ENCODE data around the gene TRIM73.
"Not testable (repeated sequence)": the region's sequence is repeated elsewhere in the genome, so short reads cannot be mapped to it uniquely, and the experiment has no call there.

The TRIM73 gene

DNA sequence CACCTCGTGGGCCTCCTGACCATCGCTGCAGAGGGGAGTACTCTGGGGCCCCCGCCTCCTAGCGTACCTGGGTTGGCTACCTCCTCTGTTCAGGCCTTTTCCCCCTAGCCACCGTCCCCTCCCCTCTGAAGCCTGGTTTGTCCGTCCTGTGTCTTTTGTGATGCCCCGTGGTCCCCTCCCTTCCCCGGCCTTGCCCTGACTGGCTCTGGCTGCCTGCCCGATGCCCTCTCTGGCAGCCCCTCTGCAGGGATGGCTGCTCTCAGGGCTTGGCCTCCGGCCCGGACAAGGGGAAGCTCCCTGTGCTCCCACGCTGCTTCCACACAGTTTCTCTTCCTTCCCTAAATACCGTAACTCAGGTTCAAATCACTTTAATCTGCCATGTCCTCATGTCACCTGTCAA, 24.3 kb downstream of the TRIM73 start:
- H3K9me3 ChIP-seq (ENCODE audit: insufficient read depth, low read length, severe bottlenecking); H3K4me3 ChIP-seq (ENCODE audit: low read depth in 1 of 2, low read length in 2 of 2); H3K27ac ChIP-seq (ENCODE audit: low read length); H3K79me2 ChIP-seq (ENCODE audit: insufficient read depth, low read length); H2AFZ ChIP-seq (ENCODE audit: low read depth, low read length); H3K27me3 ChIP-seq (ENCODE audit: insufficient read depth, low read length, poor library complexity); H3K4me1 ChIP-seq (ENCODE audit: insufficient read depth, low read length); DNase-seq; H3K9ac ChIP-seq (ENCODE audit: low read depth, low read length); H3K4me2 ChIP-seq (ENCODE audit: insufficient read depth, low read length); H4K20me1 ChIP-seq (ENCODE audit: insufficient read depth, low read length): not testable (repeated sequence)
- H3K36me3 ChIP-seq (ENCODE audit: insufficient read depth, low read length): peaks cover 43% of the 10 kb centered on the region
- ATAC-seq (ENCODE audit: insufficient read depth, low read depth): peak; percentile 6; the same call in 1 of the 3 replicates

DNA sequence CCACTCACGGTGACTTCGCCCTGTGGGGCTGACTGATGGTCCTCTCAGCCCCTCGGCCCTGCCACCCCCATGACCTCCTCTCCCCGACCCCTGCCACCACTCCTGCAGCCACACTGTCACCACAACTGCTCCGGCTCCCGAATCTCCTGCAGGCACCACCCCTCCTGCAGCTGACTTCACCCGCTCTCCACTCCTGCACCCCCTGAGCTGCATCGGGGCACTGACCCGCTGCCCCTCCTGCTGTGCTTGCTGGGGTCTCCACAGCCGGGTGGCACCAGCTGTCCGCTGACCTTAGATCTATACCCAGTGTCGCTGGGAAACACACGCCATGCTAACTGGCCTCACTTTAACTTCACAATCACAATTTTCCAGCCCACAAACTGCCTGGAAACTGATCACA, 24.7 kb downstream of the TRIM73 start:
- not testable (repeated sequence) for H3K9ac ChIP-seq (ENCODE audit: low read depth, low read length); H3K4me1 ChIP-seq (ENCODE audit: insufficient read depth, low read length); ATAC-seq (ENCODE audit: insufficient read depth, low read depth); H3K4me2 ChIP-seq (ENCODE audit: insufficient read depth, low read length); H3K4me3 ChIP-seq (ENCODE audit: low read depth in 1 of 2, low read length in 2 of 2); H3K27ac ChIP-seq (ENCODE audit: low read length); H3K79me2 ChIP-seq (ENCODE audit: insufficient read depth, low read length); H4K20me1 ChIP-seq (ENCODE audit: insufficient read depth, low read length); H3K9me3 ChIP-seq (ENCODE audit: insufficient read depth, low read length, severe bottlenecking); DNase-seq; H2AFZ ChIP-seq (ENCODE audit: low read depth, low read length); H3K27me3 ChIP-seq (ENCODE audit: insufficient read depth, low read length, poor library complexity)
- H3K36me3 ChIP-seq (ENCODE audit: insufficient read depth, low read length): peaks cover 42% of the 10 kb centered on the region

- not testable (repeated sequence) for H2AFZ ChIP-seq (ENCODE audit: low read depth, low read length); H3K4me1 ChIP-seq (ENCODE audit: insufficient read depth, low read length); H3K9ac ChIP-seq (ENCODE audit: low read depth, low read length); H3K79me2 ChIP-seq (ENCODE audit: insufficient read depth, low read length); DNase-seq; H3K9me3 ChIP-seq (ENCODE audit: insufficient read depth, low read length, severe bottlenecking); H3K4me2 ChIP-seq (ENCODE audit: insufficient read depth, low read length); ATAC-seq (ENCODE audit: insufficient read depth, low read depth); H3K27me3 ChIP-seq (ENCODE audit: insufficient read depth, low read length, poor library complexity); H4K20me1 ChIP-seq (ENCODE audit: insufficient read depth, low read length); H3K4me3 ChIP-seq (ENCODE audit: low read depth in 1 of 2, low read length in 2 of 2); H3K27ac ChIP-seq (ENCODE audit: low read length)
- peaks cover 31% of the 10 kb centered on the region for H3K36me3 ChIP-seq (ENCODE audit: insufficient read depth, low read length)
Measured at GRCh38 chr7:75421798-75422710, 26.6 kb downstream of the TRIM73 start.

GRCh38 chr7:75423481-75423880, 28.1 kb downstream of the TRIM73 start:
- not testable (repeated sequence) for H3K4me3 ChIP-seq (ENCODE audit: low read depth in 1 of 2, low read length in 2 of 2); H3K9me3 ChIP-seq (ENCODE audit: insufficient read depth, low read length, severe bottlenecking); H2AFZ ChIP-seq (ENCODE audit: low read depth, low read length); H4K20me1 ChIP-seq (ENCODE audit: insufficient read depth, low read length); H3K27me3 ChIP-seq (ENCODE audit: insufficient read depth, low read length, poor library complexity); H3K9ac ChIP-seq (ENCODE audit: low read depth, low read length); DNase-seq; H3K27ac ChIP-seq (ENCODE audit: low read length); H3K4me2 ChIP-seq (ENCODE audit: insufficient read depth, low read length); H3K4me1 ChIP-seq (ENCODE audit: insufficient read depth, low read length); ATAC-seq (ENCODE audit: insufficient read depth, low read depth); H3K79me2 ChIP-seq (ENCODE audit: insufficient read depth, low read length)
- H3K36me3 ChIP-seq (ENCODE audit: insufficient read depth, low read length): peaks cover 35% of the 10 kb centered on the region

DNA sequence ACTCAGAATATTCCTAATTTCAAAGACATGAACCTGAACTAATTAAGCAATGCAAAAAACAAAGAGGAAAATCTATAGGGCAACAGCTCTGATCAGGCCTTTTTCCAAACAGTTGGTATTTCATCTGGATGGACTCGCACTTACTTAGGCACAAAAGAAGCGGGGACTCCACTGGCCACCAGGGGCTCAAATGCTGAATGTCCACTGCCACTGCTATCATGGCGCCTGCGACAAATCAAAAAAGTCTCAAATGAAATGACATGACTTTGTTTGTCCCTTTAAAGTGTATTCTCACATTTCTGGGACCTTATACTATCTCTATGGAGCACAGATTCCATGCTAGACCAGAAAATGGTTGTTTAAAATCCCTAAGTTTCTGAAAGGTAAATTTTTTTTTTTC, 43.6 kb downstream of the TRIM73 start:
- H3K27ac ChIP-seq (ENCODE audit: low read length); H3K27me3 ChIP-seq (ENCODE audit: insufficient read depth, low read length, poor library complexity); ATAC-seq (ENCODE audit: insufficient read depth, low read depth); H3K9me3 ChIP-seq (ENCODE audit: insufficient read depth, low read length, severe bottlenecking); DNase-seq; H4K20me1 ChIP-seq (ENCODE audit: insufficient read depth, low read length); H3K4me3 ChIP-seq (ENCODE audit: low read depth in 1 of 2, low read length in 2 of 2); H3K4me2 ChIP-seq (ENCODE audit: insufficient read depth, low read length); H3K9ac ChIP-seq (ENCODE audit: low read depth, low read length); H2AFZ ChIP-seq (ENCODE audit: low read depth, low read length): not testable (repeated sequence)
- peaks cover 67% of the 10 kb centered on the region for H3K36me3 ChIP-seq (ENCODE audit: insufficient read depth, low read length)
- peaks cover 12% of the 10 kb centered on the region for H3K4me1 ChIP-seq (ENCODE audit: insufficient read depth, low read length)
- peaks cover 20% of the 10 kb centered on the region; the same call in 1 of the 2 replicates for H3K79me2 ChIP-seq (ENCODE audit: insufficient read depth, low read length)

DNA sequence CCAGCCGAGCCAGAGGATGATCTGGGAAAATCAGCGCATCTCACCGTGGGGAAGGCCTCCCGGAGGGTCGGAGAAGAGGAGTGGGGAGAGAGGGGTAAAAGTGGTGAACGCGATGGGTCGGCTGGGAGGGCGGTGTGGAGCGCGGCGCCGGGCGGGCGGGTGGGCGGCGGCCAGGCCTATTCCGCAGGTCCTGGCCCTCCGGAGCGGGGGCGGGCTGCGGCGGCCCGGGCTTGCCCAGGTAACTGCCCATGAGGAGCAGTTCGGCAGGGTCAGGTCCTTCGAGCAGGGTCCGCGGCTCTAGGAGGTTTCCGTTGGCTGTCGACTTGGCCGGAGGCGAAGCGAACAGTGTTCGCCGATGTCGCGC, 46.7 kb downstream of the TRIM73 start:
- H3K27me3 ChIP-seq (ENCODE audit: insufficient read depth, low read length, poor library complexity); H3K9me3 ChIP-seq (ENCODE audit: insufficient read depth, low read length, severe bottlenecking); H2AFZ ChIP-seq (ENCODE audit: low read depth, low read length); DNase-seq; H3K27ac ChIP-seq (ENCODE audit: low read length); H4K20me1 ChIP-seq (ENCODE audit: insufficient read depth, low read length): not testable (repeated sequence)
- Histone ChIP-seq H3K36me3 (ENCODE audit: insufficient read depth, low read length) (peaks cover 36% of the 10 kb centered on the region), H3K4me3 (ENCODE audit: low read depth in 1 of 2, low read length in 2 of 2) (peak overlapping the region; percentile 16 to 57; a peak in 3 of 4 replicates), H3K79me2 (ENCODE audit: insufficient read depth, low read length) (peaks cover 16% of the 10 kb centered on the region; the same call in 1 of the 2 replicates), H3K4me1 (ENCODE audit: insufficient read depth, low read length) (peaks cover 12% of the 10 kb centered on the region), H3K9ac (ENCODE audit: low read depth, low read length) (peak overlapping the region; percentile 57), H3K4me2 (ENCODE audit: insufficient read depth, low read length) (peak overlapping the region; percentile 60; the same call in 1 of the 2 replicates)
- ATAC-seq (ENCODE audit: insufficient read depth, low read depth): peak; percentile 59

DNA sequence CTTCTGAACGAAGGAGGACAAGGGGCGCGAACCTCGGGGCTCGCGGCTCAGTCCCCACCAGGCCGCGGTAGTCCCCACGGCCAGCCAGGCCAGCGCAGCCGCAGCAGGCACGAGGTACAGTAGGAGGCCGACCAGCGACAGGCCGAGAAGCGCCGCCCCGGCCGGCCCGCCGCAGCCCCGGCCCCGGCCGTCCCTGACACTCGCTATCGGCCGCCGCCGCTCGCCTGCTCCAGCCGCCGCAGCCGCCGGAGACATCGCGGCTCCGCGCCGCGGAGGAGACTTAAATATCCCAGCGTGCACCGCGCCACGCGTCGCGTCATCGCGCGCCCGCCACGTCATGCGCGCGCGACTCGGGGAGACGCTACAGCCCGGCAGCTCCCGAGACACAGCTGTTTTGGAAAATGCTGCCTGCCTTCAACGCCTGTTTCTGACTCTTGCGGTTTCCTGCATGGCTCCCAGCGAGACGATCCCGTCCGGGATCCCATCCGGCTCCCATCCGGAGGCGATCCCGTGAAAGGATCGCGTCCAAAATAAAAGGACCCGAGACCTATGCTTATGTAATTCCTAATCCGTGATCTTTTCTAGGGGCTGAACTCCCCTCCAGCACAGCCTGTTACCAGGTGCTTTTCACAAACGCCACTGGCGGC, 47.2 kb downstream of the TRIM73 start:
- peak; percentile 47 for DNase-seq

GRCh38 chr7:75449946-75450345, 54.5 kb downstream of the TRIM73 start:
- not testable (repeated sequence) for H3K4me1 ChIP-seq (ENCODE audit: insufficient read depth, low read length); H3K9me3 ChIP-seq (ENCODE audit: insufficient read depth, low read length, severe bottlenecking); DNase-seq; H3K4me3 ChIP-seq (ENCODE audit: low read depth in 1 of 2, low read length in 2 of 2); H3K36me3 ChIP-seq (ENCODE audit: insufficient read depth, low read length); H3K27me3 ChIP-seq (ENCODE audit: insufficient read depth, low read length, poor library complexity); H3K27ac ChIP-seq (ENCODE audit: low read length); H3K4me2 ChIP-seq (ENCODE audit: insufficient read depth, low read length); H3K79me2 ChIP-seq (ENCODE audit: insufficient read depth, low read length); H3K9ac ChIP-seq (ENCODE audit: low read depth, low read length); H4K20me1 ChIP-seq (ENCODE audit: insufficient read depth, low read length); ATAC-seq (ENCODE audit: insufficient read depth, low read depth); H2AFZ ChIP-seq (ENCODE audit: low read depth, low read length)

More for the DNA sequence above, 47.2 kb downstream of the TRIM73 start:
- H2AFZ ChIP-seq (ENCODE audit: low read depth, low read length): peak overlapping the region; percentile 71; the same call in 1 of the 2 replicates
- peaks cover 12% of the 10 kb centered on the region for H3K4me1 ChIP-seq (ENCODE audit: insufficient read depth, low read length)
- peak overlapping the region; percentile 30 to 66; a peak in 3 of 4 replicates for H3K4me3 ChIP-seq (ENCODE audit: low read depth in 1 of 2, low read length in 2 of 2)
- not testable (repeated sequence) for H4K20me1 ChIP-seq (ENCODE audit: insufficient read depth, low read length); H3K27me3 ChIP-seq (ENCODE audit: insufficient read depth, low read length, poor library complexity); H3K9me3 ChIP-seq (ENCODE audit: insufficient read depth, low read length, severe bottlenecking)
- peaks cover 32% of the 10 kb centered on the region for H3K36me3 ChIP-seq (ENCODE audit: insufficient read depth, low read length)
- H3K27ac ChIP-seq (ENCODE audit: low read length): peak overlapping the region; percentile 69
- H3K4me2 ChIP-seq (ENCODE audit: insufficient read depth, low read length): peak overlapping the region; percentile 61
- H3K9ac ChIP-seq (ENCODE audit: low read depth, low read length): peak overlapping the region; percentile 57
- peaks cover 16% of the 10 kb centered on the region; the same call in 1 of the 2 replicates for H3K79me2 ChIP-seq (ENCODE audit: insufficient read depth, low read length)
- peak; percentile 83 for ATAC-seq (ENCODE audit: insufficient read depth, low read depth)

All from DND-41 (cell line).